Natural killer cell treated with Interleukin-12 subunit alpha and Interleukin-12 subunit beta and Interleukin-15 and Interleukin-18, amount 100 ng/mL, for 72 hours (primary cell): ENCODE data around the gene ZCCHC14. TPM values are rescaled to one million over a fixed set of nuclear protein-coding genes. Genes with fewer than 3 reads are reported as not detected.

Experiments used
- ATAC-seq, 2 donors: fragments of 150-1000 bp; cut with Tn5 transposase in 1 of 2; sonication (Bioruptor Pico), chemical (Tn5 transposase) in 1 of 2; 2 replicates each; pipeline ENCODE4 v1.10.0; 2021
- DNase-seq: peaks from one replicate; pipeline ENCODE4 v3.0.0; 2022; ENCODE audit warnings: low spot score
- H3K27ac Mint-ChIP-seq, 2 donors: 1 replicate in 1 of 2; 2 replicates in 1 of 2; pipeline ENCODE4 v1.8.0; 2022; ENCODE audit warnings: mixed read lengths in 2 of 2, mild to moderate bottlenecking in 1 of 2, moderate library complexity in 1 of 2
- H3K27me3 Mint-ChIP-seq, 2 donors: 1 replicate in 1 of 2; 2 replicates in 1 of 2; pipeline ENCODE4 v1.8.0; 2022; ENCODE audit warnings: mixed read lengths in 2 of 2
- H3K36me3 Mint-ChIP-seq: one replicate; pipeline ENCODE4 v1.8.0; 2022; ENCODE audit warnings: mixed read lengths
- H3K4me1 Mint-ChIP-seq, 2 donors: 1 replicate in 1 of 2; 2 replicates in 1 of 2; pipeline ENCODE4 v1.8.0; 2022; ENCODE audit warnings: low read depth in 2 of 2, mixed read lengths in 2 of 2, mild to moderate bottlenecking in 1 of 2
- H3K4me3 Mint-ChIP-seq: one replicate; pipeline ENCODE4 v1.8.0; 2022; ENCODE audit warnings: mixed read lengths
- H3K9me3 Mint-ChIP-seq: 2 replicates; pipeline ENCODE4 v1.8.0; 2022; ENCODE audit warnings: mixed read lengths
- total RNA-seq, 2 donors: library from RNA; stranded (reverse); gene quantifications; one replicate each; pipeline ENCODE4 v1.2.3, GENCODE V29; 2022

ZCCHC14 gene
- total RNA-seq, 2 donors from 2014 or later: 15.7 to 15.9 TPM

DNA sequence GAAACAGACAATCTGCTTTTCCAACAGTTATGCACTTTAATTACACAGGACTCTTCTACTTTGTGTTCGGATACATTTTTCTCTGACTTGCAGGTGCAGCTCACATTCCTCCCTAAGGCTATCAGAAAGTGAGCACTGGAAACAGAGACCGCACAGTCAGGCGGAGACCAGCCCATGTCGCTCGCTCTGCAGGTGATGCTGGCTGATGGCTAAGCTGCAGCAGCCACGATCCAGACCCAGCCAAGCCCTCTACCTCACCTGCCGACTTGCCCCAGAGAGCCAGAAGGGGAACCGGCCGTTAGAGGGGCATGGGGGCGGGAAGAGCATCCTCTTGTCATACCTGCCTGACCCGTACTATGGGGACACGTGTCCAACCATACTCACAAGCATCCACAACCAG is 66.9 kb downstream of the ZCCHC14 start:
- H3K4me3 Mint-ChIP-seq: no peak overlapping the region
- H3K9me3 Mint-ChIP-seq: no peaks in the 10 kb centered on the region
- ATAC-seq (no peak), DNase-seq (no peak)
- peaks cover 6% of the 10 kb centered on the region for H3K36me3 Mint-ChIP-seq
- no peaks in the 10 kb centered on the region for H3K27me3 Mint-ChIP-seq
- peaks cover 7 to 11% of the 10 kb centered on the region in 2 donors for H3K4me1 Mint-ChIP-seq
- H3K27ac Mint-ChIP-seq: no peak overlapping the region

DNA sequence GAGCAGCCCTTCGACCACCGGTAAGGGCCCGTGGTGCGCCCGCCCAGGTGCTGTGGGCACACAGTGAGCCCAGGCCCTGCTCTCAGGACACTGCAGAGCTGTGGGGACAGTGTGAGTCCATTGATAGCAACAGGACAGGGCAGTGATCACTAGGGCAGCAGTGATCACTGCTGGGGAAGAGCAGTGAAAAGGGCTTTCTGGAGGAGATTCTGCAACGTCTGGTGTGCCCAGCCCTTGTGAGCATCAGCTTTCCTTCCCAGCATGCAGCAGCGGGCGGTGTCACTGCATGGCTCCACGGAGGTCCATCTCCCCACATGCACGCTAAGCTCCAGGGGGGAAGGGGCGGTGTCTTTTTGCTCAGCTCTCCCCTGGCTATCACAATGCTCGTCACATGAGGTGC is 68.6 kb downstream of the ZCCHC14 start:
- no peak for ATAC-seq
- Mint-ChIP-seq H3K4me3 (no peak overlapping the region), H3K27me3 (no peaks in the 10 kb centered on the region), H3K9me3 (no peaks in the 10 kb centered on the region), H3K4me1 (peaks cover 7 to 11% of the 10 kb centered on the region in 2 donors), H3K36me3 (peaks cover 6% of the 10 kb centered on the region), H3K27ac (no peak overlapping the region)
- no peak for DNase-seq

DNA sequence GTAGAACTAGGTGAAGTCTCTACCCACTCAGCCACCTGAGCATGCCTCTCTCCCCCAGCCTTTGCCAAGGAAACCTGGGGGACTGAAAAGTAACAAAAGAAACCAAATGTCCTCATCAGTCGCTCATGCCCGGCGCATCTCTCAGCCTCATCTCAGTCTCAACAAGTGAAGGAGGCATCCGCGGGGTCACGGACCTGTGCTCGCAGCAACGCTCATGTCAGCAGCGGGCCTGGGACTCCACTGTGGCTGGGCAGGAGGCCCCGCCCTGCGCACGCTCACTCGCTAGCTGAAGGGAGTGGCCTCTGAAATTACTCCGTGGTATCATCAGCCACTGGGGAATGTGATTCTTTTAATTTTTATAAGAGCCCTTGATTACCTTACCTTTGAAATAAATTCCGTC is 69.4 kb downstream of the ZCCHC14 start:
- Mint-ChIP-seq H3K27ac (no peak overlapping the region), H3K9me3 (no peaks in the 10 kb centered on the region), H3K36me3 (peaks cover 6% of the 10 kb centered on the region), H3K4me3 (no peak overlapping the region), H3K27me3 (no peaks in the 10 kb centered on the region), H3K4me1 (peaks cover 7 to 11% of the 10 kb centered on the region in 2 donors)
- DNase-seq: no peak
- no peak for ATAC-seq

DNA sequence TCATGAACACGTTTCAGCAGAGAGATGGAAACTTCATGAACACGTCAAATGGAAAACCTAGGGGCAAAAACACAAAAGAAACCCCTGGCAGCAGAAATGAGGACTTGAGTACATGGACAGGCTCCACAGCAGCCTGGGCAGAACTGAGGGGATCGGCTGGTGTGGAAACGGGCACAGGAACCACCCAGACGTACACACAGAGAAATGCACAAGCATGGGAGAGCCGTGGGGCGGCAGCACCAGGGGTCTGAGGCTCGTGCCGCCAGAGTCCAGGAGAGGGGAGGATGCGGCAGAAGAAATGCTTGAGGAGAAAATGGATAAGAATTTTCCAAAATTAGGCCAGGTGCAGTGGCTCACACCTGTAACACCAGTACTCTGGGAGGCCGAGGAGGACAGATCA is 70.7 kb downstream of the ZCCHC14 start:
- no peak for ATAC-seq
- no peaks in the 10 kb centered on the region for H3K9me3 Mint-ChIP-seq
- H3K27me3 Mint-ChIP-seq: no peaks in the 10 kb centered on the region
- DNase-seq: no peak
- H3K4me1 Mint-ChIP-seq: peaks cover 7 to 11% of the 10 kb centered on the region in 2 donors
- H3K27ac Mint-ChIP-seq: no peak overlapping the region
- H3K4me3 Mint-ChIP-seq: no peak overlapping the region
- peaks cover 6% of the 10 kb centered on the region for H3K36me3 Mint-ChIP-seq

DNA sequence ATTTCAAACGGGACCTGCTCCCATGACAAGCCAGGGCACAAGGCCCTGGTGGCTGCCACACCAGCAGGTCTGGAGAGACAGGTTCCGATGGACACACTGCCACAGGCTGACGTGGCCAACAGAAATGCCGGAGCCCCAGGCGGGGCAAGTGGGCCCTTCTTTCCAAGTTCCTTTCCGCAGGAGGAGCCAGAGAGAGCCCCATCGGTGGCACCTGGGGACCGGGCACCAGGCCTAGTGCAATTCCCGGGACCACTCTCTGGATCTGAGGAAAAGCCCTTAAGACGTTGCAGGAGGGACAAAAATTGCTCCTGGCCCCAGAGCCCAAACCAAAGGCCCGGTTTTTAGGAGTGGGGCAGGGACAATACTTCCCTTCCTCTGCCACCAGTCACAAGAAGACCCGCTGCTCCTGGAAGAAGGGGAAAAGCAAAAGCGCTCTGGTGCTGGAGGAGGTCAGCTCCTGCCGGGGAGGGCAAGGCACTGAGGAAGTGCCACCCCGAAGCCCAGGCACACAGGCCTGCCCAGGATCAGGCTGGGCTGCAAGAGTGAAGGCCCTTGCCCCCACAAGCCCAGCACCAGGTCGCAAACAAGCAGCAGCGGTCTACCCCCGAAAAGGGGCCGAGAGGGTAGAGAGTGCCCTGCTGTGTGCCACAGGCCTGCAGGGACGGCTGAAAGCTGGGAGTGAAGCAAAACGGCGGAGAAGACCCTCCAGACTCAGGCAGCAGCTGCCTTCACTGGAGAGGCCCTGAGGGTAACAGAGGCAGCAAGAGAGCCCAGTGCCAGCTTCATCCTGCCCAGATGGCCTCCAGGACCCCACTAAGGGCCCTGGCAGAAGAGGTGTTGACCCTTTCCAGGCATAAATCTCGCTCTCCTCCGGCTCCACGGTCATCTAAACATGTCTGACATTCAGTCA is 71.6 kb downstream of the ZCCHC14 start:
- Mint-ChIP-seq H3K9me3 (no peaks in the 10 kb centered on the region), H3K4me3 (no peak overlapping the region), H3K4me1 (peaks cover 5 to 7% of the 10 kb centered on the region in 2 donors), H3K27me3 (no peaks in the 10 kb centered on the region), H3K27ac (no peak overlapping the region), H3K36me3 (peaks cover 6% of the 10 kb centered on the region)
- ATAC-seq (no peak), DNase-seq (no peak)

DNA sequence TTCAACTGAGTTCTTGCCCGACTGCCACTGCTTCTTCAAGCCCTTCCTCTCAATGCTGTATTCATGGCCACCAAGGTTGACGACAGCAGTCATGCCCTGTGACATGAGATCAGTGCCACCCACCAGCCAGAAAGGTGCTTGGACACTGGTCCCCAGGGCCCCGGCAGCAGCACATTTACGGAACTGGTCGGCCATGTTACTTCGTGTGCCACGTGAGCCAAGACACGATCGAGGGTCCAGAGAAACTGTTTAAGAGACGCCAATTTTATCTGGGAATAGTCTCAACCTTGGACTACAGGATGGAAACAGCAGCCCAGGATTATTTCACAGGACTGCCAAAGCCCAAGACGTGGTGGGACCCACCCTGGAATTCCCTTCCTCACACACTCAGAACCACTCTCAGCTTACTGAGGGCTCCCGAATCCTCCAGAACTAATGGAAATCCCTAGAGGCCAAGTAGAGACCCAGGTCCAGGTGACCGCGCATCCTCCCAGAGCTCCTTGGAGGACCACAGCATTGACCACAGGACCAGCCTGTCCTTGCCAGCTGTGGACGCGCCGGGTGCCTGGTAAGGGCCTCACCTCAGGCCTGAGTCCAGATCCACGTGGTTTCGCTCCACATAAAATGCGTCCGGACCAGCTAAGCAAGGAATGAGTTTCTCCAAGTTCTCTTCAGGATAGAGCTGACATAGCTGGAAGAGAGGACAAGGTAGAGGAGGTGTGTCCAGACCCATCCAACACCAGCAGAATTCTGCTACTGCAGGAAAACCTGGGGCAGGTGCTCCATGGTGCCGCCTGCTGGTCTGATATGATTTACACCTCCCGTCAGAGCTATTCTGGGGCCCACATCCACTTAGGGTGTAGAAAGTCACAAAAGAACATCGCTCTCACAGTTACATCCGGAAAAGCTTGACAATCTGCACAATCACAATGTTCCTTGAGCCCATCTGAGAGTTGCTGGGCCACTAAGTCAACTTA is 72.5 kb downstream of the ZCCHC14 start:
- ATAC-seq (no peak), DNase-seq (no peak)
- Mint-ChIP-seq H3K36me3 (peaks cover 6% of the 10 kb centered on the region), H3K27me3 (no peaks in the 10 kb centered on the region), H3K4me1 (peaks cover 0 to 2% of the 10 kb centered on the region in 2 donors), H3K4me3 (no peak overlapping the region), H3K9me3 (no peaks in the 10 kb centered on the region), H3K27ac (no peak overlapping the region)

DNA sequence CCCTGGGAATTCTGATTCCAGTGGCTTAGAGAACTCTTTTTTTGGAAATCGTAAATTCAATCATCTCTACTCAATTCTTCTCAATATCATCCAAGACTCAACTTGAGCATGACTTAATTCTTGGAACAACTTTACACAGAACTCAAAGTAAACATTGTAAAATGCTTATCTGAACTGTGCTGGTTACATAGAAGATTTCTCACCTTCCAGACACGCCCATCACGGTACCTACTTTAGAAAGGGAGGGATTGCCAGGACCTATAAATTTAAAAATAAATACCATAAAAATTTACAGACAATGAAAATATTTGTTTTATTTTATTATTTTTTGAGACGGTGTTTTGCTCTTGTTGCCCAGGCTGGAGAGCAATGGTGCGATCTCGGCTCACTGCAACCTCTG is 74.2 kb downstream of the ZCCHC14 start:
- Mint-ChIP-seq H3K4me1 (no peaks in the 10 kb centered on the region), H3K27me3 (no peaks in the 10 kb centered on the region), H3K36me3 (peaks cover 6% of the 10 kb centered on the region), H3K9me3 (no peaks in the 10 kb centered on the region), H3K4me3 (no peak overlapping the region), H3K27ac (no peak overlapping the region)
- no peak for ATAC-seq
- no peak for DNase-seq

DNA sequence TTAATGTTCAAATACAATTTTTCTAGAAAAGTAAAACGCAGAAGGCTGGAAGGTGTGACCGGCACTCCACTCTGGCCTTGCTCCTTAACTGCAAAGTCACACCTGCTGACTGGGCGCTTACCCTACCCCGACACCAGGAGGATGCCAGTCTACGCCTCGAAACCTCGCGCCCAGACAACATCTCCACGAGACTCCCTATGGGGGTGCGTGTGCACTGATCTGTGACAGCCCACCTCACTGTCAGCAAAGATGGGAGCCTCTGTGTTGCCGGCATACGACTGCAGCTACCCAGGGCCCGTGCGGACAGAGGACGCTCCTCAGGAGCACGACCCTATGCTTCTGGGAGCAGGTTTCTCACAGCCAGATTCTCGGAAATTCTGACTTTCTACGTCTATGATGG is 74.6 kb downstream of the ZCCHC14 start:
- no peaks in the 10 kb centered on the region for H3K9me3 Mint-ChIP-seq
- peaks cover 6% of the 10 kb centered on the region for H3K36me3 Mint-ChIP-seq
- no peak for ATAC-seq
- H3K4me1 Mint-ChIP-seq: no peaks in the 10 kb centered on the region
- DNase-seq: no peak
- H3K27me3 Mint-ChIP-seq: no peaks in the 10 kb centered on the region
- H3K4me3 Mint-ChIP-seq: no peak overlapping the region
- H3K27ac Mint-ChIP-seq: no peak overlapping the region

DNA sequence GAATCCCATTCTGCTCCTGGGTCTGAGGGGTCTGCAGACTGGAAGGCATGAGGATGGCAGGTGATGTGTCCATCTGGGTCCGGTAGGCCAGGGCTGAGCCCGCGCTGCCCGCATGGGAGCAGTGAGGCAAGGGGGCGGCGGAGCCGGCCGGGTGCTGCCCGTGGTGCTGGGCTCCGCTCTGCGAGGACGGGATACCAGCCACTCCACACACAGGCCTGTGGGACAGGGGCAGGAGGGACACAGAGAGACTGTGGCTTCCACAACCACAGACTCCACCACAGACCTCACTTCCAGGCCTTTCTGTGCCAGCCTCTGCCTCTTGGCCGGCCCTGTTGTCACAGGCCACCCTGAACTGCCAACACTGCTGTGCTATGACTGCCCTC is 75.3 kb downstream of the ZCCHC14 start:
- Mint-ChIP-seq H3K36me3 (peaks cover 6% of the 10 kb centered on the region), H3K27ac (no peak overlapping the region), H3K4me3 (no peak overlapping the region), H3K9me3 (no peaks in the 10 kb centered on the region), H3K27me3 (no peaks in the 10 kb centered on the region), H3K4me1 (no peaks in the 10 kb centered on the region)
- ATAC-seq: peak in 1 of 2 donors; percentile 48
- DNase-seq: no peak

DNA sequence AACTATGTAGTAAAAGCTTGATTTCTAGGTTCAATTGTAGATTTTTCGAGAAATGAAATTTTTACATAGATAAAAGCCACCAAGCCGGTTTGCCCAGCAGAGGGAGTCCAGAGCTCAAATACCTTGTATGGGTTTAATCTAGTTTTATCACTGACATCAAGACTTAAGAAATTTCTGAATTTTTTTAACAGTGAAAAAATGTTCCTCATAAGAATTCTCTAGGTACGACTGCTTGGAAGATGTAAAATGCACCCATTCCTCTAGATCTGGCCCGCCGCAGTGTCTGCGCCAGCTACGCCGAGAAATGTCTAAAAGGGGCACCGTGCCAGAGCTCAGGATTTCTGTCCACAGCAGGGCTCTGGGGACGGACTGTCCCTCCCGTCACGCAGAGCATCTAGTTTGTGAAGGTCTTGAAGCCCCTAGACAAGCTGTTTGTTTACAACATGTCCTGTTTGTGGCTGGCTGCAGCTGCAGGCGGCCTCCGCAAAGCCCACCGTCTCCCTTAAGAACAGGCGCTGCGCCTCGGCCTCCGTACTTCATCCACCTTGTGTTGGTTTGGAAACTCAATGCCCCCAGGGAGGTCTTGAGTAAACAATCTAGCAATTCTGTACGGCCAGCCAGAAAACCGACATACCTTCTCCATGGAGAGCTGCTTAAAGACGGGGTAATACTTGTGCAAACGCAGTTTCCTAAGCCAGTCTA is 75.8 kb downstream of the ZCCHC14 start:
- ATAC-seq (no peak), DNase-seq (no peak)
- no peaks in the 10 kb centered on the region for H3K27me3 Mint-ChIP-seq

DNA sequence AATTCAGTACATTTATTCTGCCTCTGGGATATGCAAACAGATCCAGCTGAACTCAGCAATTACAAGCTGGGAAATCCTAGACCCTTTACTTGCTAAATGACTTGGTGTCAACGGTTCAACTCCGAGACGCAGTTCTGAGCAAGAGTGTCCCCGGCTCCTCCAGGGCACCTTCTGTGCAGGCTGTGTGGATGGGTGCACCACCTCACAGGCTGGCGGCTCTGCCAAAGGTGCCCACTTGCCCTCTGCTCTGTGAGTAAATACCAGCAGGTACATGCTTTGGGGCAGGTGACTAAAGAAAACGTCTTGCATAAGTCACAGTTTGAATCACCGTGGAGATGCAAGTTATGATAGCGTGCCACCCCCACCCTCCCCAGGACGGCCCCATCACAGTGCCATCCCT is 77.4 kb downstream of the ZCCHC14 start:
- Mint-ChIP-seq H3K27ac (no peak overlapping the region), H3K4me3 (no peak overlapping the region), H3K27me3 (no peaks in the 10 kb centered on the region), H3K9me3 (no peaks in the 10 kb centered on the region), H3K4me1 (peaks cover 0 to 2% of the 10 kb centered on the region in 2 donors), H3K36me3 (no peaks in the 10 kb centered on the region)
- DNase-seq: no peak
- ATAC-seq: no peak

More for the DNA sequence above, 75.8 kb downstream of the ZCCHC14 start:
- H3K27ac Mint-ChIP-seq: no peak overlapping the region
- H3K36me3 Mint-ChIP-seq: peaks cover 4% of the 10 kb centered on the region
- no peak overlapping the region for H3K4me3 Mint-ChIP-seq
- no peaks in the 10 kb centered on the region for H3K9me3 Mint-ChIP-seq
- H3K4me1 Mint-ChIP-seq: no peaks in the 10 kb centered on the region

DNA sequence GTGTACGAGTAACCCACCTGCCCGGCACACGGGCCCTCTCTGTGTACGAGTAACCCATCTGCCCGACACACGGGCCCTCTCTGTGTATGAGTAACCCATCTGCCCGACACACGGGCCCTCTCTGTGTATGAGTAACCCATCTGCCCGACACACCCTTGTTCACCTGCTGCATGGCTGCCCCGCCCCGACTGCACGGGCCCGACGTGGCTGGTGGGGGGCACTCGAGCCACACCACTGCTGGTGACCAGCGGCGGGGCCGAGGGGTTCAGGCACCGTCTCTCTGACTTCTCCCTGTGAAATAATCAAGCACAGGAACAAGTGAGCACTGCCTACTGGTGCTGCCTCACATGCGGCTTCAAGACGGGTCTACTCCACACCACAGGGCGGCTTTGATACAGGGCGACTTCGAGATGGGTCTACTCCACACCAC is 78.6 kb downstream of the ZCCHC14 start:
- Mint-ChIP-seq H3K36me3 (no peaks in the 10 kb centered on the region), H3K4me1 (peaks cover 0 to 2% of the 10 kb centered on the region in 2 donors), H3K27ac (no peak overlapping the region), H3K9me3 (no peaks in the 10 kb centered on the region), H3K4me3 (no peak overlapping the region), H3K27me3 (no peaks in the 10 kb centered on the region)
- DNase-seq: no peak
- no peak for ATAC-seq

DNA sequence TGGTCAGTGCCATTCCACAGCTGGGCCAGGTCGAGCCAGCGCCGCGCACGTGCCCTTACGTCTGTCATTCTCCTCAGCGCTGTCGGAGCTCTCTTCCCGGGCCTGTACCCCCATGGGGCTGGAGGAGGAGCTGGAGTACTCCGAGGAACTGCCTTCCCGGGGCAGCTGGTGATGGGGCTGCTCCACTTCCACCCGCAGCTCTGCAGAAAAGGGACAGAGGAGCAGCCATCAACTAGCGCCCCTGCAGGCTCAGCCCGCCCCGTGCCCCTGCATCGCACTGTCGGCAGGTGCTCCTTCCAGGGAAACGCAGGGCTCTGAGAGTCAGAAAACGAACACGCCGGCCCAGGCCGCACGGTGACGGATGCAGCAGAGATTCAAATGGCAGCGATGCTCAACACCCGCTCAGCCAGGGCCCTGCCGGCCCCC is 79.8 kb downstream of the ZCCHC14 start:
- H3K27ac Mint-ChIP-seq: no peak overlapping the region
- H3K9me3 Mint-ChIP-seq: no peaks in the 10 kb centered on the region
- H3K36me3 Mint-ChIP-seq: no peaks in the 10 kb centered on the region
- H3K27me3 Mint-ChIP-seq: no peaks in the 10 kb centered on the region
- DNase-seq (no peak), ATAC-seq (no peak)
- H3K4me1 Mint-ChIP-seq: peaks cover 0 to 4% of the 10 kb centered on the region in 2 donors
- H3K4me3 Mint-ChIP-seq: no peak overlapping the region
